Fibroblast of the aortic adventitia (primary cell): ENCODE results near the gene NAT10. TPM values are rescaled to one million over a fixed set of nuclear protein-coding genes. Genes with fewer than 3 reads are reported as not detected.

ENCODE experiments used
- DNase-seq: peaks from one replicate; pipeline ENCODE4 v3.0.0-alpha.2; 2010; ENCODE audit warnings: low read depth
- H3K4me3 ChIP-seq: 2 replicates; pipeline ENCODE4 v1.5.1; 2011; ENCODE audit warnings: low read depth, mild to moderate bottlenecking, control low read depth, low read length, moderate library complexity
- CTCF ChIP-seq: IDR thresholded peaks from 2 replicates; pipeline ENCODE4 v1.5.1; 2011; ENCODE audit warnings: mild to moderate bottlenecking, low read length, control low read depth, inconsistent platforms; ENCODE audit not compliant: insufficient read depth
- total RNA-seq: library from RNA; depleted of rRNA; stranded (reverse); fragments of >200 nt; gene quantifications from 2 replicates; pipeline ENCODE4 v1.2.3, GENCODE V29; 2012; ENCODE audit warnings: low replicate concordance

NAT10 gene
- total RNA-seq, 1 donor, result 29.3 TPM

DNA sequence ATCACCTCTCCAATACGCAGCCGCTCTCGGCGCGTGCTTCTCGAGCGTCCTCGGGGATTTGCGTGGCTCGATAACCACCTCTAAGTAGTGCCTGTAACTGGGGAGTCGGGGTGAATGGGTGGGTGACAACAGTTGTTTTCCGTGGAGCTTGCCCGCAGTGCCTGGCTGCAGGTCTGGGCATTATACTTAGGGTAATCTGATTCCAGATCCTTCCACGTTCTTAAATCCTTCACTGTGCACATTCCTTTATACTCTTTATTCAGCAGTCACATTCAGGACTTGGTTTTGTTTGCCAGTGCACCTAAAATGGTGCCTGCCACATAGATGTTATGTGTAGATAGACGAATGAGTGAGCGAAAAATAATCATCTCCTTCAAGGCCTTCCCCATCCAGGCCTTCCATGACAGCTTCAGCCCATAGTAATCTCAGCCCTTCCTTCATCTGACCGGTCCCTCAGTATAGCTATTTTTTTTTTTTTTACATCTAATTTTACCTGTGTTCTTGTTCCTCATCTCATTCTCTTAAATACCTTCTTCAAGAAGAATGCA, 602 bp downstream of the NAT10 start:
- DNase-seq, result peak; percentile 36

DNA sequence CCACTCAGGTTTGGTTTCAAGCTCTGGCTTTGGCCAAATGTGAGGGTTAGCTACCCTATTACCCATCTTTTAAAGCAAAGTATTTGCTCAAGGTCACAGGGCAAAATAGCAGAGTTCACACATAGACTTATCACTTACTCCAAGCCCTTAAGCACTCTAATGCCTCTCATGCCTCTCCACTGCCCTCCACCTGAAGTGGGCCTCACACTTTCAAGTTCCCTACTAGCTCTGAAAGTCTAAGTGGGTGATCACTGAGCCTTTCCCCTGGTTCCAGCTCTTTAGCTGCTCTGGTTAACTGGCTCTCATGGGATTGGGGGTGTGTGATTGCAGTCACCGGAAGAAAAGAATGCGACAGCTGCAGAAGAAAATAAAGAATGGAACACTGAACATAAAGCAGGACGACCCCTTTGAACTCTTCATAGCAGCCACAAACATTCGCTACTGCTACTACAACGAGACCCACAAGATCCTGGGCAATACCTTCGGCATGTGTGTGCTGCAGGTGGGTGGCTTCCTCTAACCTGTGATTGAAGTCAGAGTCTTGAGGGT, 6.4 kb downstream of the NAT10 start:
- no peak for DNase-seq
- no peak for TF ChIP-seq CTCF
- H3K4me3 ChIP-seq, result no peak overlapping the region

More for the DNA sequence above, 602 bp downstream of the NAT10 start:
- peak overlapping the region; percentile 96 for H3K4me3 ChIP-seq
- no peak for TF ChIP-seq CTCF

DNA sequence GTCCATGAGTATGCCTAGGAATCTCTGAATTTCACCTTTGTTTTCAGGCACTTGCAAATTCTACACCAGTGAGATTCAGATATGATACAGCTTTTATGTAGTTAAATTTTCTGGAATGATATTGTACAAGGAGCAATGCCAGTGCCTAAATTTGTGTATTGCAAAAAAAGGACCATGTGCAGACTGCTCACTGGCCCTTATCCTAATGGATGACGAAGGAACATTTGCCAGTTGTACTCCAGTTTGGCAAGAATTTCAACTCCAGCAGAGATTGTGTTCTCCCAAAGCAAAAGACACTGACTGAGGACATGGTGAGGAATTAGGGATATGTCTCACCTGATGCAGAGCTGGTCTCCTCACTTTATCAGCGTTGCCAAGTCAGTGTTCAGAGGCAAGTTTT, 8.6 kb downstream of the NAT10 start:
- DNase-seq, result no peak
- TF ChIP-seq CTCF, result no peak
- H3K4me3 ChIP-seq, result no peak overlapping the region

DNA sequence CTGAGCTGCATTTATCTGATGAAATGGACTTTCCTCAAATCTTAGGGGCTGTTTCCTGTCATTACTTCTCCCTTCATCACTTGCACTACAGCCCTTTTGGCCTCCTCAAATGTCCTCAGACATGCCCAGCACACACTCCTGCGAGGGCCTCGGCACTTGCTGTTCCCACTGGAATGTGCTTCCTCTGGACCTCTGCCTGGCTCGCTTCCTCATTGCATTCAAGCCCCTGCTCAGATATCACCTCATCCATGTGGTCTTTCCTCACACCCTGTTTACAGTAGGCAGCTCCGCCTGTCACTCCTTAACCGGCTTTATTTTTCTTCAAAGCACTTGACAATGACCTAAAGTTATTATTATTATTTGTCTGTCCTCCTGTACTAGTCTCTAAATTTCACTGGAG, 9.0 kb downstream of the NAT10 start:
- no peak for DNase-seq
- H3K4me3 ChIP-seq, result no peak overlapping the region
- TF ChIP-seq CTCF, result no peak

- no peak overlapping the region for H3K4me3 ChIP-seq
- no peak for TF ChIP-seq CTCF
- DNase-seq, result no peak
Measured at GRCh38 chr11:34120651-34121050, 15.2 kb downstream of the NAT10 start.

DNA sequence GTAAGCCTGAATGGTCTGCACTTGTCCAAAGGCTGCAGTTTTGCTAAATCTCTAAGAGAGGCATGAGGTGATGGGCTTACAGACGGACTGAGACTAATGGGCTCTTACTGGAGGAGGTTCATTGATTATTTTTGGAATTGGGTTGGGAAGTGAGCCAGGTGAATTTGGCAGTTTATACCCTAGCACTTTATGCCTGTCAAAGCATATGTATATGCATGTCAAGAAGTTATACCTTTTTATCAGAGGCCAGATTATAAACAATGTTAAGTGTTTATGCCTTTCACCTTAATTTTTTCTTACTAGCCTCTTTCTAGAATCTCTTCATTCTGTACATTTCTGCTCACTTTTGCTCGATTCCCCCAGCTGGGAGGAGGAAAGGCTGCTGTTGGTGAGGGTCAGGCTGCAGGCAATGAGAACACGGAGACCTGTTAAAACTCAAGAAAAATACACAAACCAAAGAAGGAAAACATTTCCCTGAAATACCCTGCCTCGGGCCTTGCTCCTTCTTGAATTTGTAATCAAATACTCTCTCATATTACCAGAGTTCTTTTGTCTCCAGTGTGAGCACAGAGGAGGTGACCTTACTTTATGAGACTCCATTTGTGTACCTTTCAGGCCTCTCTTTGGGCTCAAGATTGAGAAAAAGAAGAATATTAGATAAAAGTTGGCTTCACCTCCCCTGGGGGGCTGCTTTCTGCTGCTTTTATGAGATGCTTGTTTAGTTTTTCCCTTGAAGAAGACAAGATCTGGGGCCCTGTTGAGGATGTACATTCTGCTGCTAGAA, 19.6 kb downstream of the NAT10 start:
- no peak for DNase-seq
- no peak for TF ChIP-seq CTCF
- no peak overlapping the region for H3K4me3 ChIP-seq
